Measurements from ENCODE around the gene POLR3C. TPM values are rescaled to one million over a fixed set of nuclear protein-coding genes. Genes with fewer than 3 reads are reported as not detected.

The POLR3C gene
- total RNA-seq, 1 donor from 2014 or later = 49.2 TPM

GRCh38 chr1:145874646-145875045 lies 50.6 kb downstream of the POLR3C start:
- no peak for DNase-seq (ENCODE audit: low read depth)
- TF ChIP-seq CTCF (conservative IDR thresholded peaks at IDR 0.05; ENCODE audit: low read depth, low read length) = no peak
- no peak overlapping the region for H3K4me3 ChIP-seq (ENCODE audit: low read depth, low read length)

GRCh38 chr1:145877923-145878486 lies 54.0 kb downstream of the POLR3C start:
- no peak overlapping the region for H3K4me3 ChIP-seq (ENCODE audit: low read depth, low read length)
- no peak for DNase-seq (ENCODE audit: low read depth)
- no peak for TF ChIP-seq CTCF (conservative IDR thresholded peaks at IDR 0.05; ENCODE audit: low read depth, low read length)

- no peak for DNase-seq (ENCODE audit: low read depth)
- no peak overlapping the region for H3K4me3 ChIP-seq (ENCODE audit: low read depth, low read length)
- no peak for TF ChIP-seq CTCF (conservative IDR thresholded peaks at IDR 0.05; ENCODE audit: low read depth, low read length)
Observed at GRCh38 chr1:145878724-145879123, 54.7 kb downstream of the POLR3C start.

GRCh38 chr1:145879775-145880174 lies 55.8 kb downstream of the POLR3C start:
- no peak overlapping the region for H3K4me3 ChIP-seq (ENCODE audit: low read depth, low read length)
- no peak for TF ChIP-seq CTCF (conservative IDR thresholded peaks at IDR 0.05; ENCODE audit: low read depth, low read length)
- DNase-seq (ENCODE audit: low read depth) = no peak

GRCh38 chr1:145884675-145885074 lies 60.7 kb downstream of the POLR3C start:
- no peak for DNase-seq (ENCODE audit: low read depth)
- TF ChIP-seq CTCF (conservative IDR thresholded peaks at IDR 0.05; ENCODE audit: low read depth, low read length) = no peak
- no peak overlapping the region for H3K4me3 ChIP-seq (ENCODE audit: low read depth, low read length)

- peak within 1 kb of the TSS; percentile 73 for H3K4me3 ChIP-seq (ENCODE audit: low read depth, low read length)
- TF ChIP-seq CTCF (conservative IDR thresholded peaks at IDR 0.05; ENCODE audit: low read depth, low read length) = no peak
- no peak for DNase-seq (ENCODE audit: low read depth)
Observed at GRCh38 chr1:145885738-145886287, 61.8 kb downstream of the POLR3C start, which contains the start of gene ANKRD35. Gene ANKRD35, minus strand, starts transcription at chr1:145885866. Its CDS starts 108 bp downstream, at chr1:145885758.

- H3K4me3 ChIP-seq (ENCODE audit: low read depth, low read length) = peak overlapping the region; percentile 73
- TF ChIP-seq CTCF (conservative IDR thresholded peaks at IDR 0.05; ENCODE audit: low read depth, low read length) = no peak
- DNase-seq (ENCODE audit: low read depth) = no peak
Observed at GRCh38 chr1:145886390-145886789, 62.4 kb downstream of the POLR3C start.

Data from epithelial cell of proximal tubule (primary cell).